Measurements from ENCODE around the gene IKZF1.

IKZF1 gene

GRCh38 chr7:50449501-50449880 is 145.0 kb downstream of the IKZF1 start:
- TF ChIP-seq CTCF (conservative IDR thresholded peaks at IDR 0.05): no peak

GRCh38 chr7:50449881-50450589 is 145.5 kb downstream of the IKZF1 start, which contains the start of gene FIGNL1:
TSS of gene FIGNL1 (minus strand) at chr7:50450350. CDS start at chr7:50447287, 3,063 bp downstream.
- peak within 1 kb of the TSS; percentile 90 for H3K27ac ChIP-seq
- no peak for TF ChIP-seq CTCF (conservative IDR thresholded peaks at IDR 0.05)

More at GRCh38 chr7:50449501-50449880, 145.0 kb downstream of the IKZF1 start:
- H3K27ac ChIP-seq: peak overlapping the region; percentile 90

- no peak for TF ChIP-seq CTCF (conservative IDR thresholded peaks at IDR 0.05)
- peak overlapping the region; percentile 90 for H3K27ac ChIP-seq
Observed at GRCh38 chr7:50450590-50451032, 146.1 kb downstream of the IKZF1 start.
